GM21717 (cell line): ENCODE measurements around the gene PARPBP.
A peak's percentile ranks its signal among the peaks of the same experiment; 100 is the strongest.
"Not testable (repeated sequence)": the region's sequence is repeated elsewhere in the genome, so short reads cannot be mapped to it uniquely, and the experiment has no call there.

Source experiments
- ATAC-seq: cut with Tn5 transposase; IDR thresholded peaks from one replicate; pipeline ENCODE4 v1.9.1; 2021; ENCODE audit warnings: mild to moderate bottlenecking, moderate library complexity; ENCODE audit not compliant: unreplicated experiment

Gene PARPBP

GRCh38 chr12:102147062-102147587 lies 27.1 kb downstream of the PARPBP start:
- ATAC-seq = not testable (repeated sequence)

DNA sequence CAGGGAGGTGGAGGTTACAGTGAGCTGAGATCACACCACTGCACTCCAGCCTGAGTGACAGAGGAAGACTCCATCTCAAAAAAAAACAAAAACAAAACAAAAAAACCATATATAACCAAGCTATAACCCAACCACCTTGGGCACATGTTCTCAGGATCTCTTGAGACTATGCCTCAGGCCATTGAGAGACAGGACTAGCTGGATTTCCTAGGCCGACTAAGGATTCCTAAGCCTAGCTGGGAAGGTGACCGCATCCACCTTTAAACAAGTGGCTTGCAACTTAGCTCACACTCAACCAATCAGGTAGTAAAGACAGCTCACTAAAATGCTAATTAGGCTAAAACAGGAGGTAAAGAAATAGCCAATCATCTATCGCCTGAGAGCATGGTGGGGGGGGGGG lies 35.2 kb downstream of the PARPBP start:
- not testable (repeated sequence) for ATAC-seq

DNA sequence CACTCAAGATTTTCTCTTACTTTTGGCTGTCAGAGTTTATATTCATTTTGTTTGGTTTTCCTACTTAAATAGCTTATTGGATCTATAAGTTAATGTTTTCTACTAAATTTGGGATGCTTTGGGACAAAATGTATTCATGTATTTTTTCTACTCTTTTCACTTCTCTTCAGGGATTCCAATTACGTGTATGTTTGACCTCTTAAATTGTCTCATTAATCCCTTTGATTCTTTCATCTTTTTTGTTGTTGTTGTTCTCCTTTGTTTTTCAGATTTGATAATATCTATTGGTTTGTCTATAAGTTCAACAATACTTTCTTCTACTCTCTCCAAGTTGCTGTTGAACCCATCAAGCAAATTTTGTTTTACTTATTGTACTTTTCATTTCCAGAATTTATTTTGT lies 43.4 kb downstream of the PARPBP start:
- no peak for ATAC-seq

- ATAC-seq = peak; percentile 72
Observed at GRCh38 chr12:102167821-102168604, 48.0 kb downstream of the PARPBP start.

GRCh38 chr12:102169922-102170621 lies 50.1 kb downstream of the PARPBP start:
- no peak for ATAC-seq

GRCh38 chr12:102171951-102172350 lies 52.0 kb downstream of the PARPBP start:
- ATAC-seq = no peak

- ATAC-seq = no peak
Observed at GRCh38 chr12:102172436-102172835, 52.5 kb downstream of the PARPBP start.

DNA sequence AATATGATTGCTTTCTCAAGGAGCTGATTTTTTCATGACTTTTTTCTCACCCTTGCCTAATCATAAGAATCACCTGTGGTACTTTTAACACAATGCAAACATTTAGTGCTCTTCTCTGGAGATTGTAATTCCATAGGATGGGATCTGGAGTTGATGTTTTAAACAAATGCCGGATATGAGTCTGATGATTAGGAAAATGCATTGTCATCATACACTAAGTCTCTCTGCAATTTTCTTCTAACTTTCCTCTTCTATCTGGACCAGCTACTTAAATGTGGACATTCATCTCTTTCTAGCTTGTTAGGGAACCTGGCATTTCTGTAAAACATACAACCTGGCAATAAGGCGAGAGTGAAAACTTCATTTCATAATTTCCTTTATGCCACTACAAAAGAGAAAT lies 54.1 kb downstream of the PARPBP start:
- ATAC-seq = no peak

DNA sequence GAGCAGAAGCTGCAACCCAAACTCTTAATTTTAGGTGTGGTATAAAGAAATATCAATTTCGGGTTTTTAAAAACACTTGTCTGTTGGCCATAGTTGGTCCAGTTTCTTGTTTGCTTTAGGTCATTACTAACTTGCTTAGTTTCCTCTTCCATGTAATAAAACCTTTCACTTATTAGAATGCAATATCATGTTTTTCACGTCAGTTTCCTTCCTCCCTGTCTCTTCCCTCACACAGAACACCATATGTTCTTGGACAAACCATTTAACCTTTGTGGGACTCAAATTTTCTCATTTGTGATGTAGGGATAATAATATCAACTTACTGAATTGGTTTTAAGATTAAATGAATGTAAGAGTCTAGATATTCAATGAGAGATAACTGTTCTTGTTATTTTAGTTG lies 54.8 kb downstream of the PARPBP start:
- no peak for ATAC-seq

- no peak for ATAC-seq
Observed at GRCh38 chr12:102182635-102183034, 62.7 kb downstream of the PARPBP start.

- ATAC-seq = no peak
Observed at GRCh38 chr12:102195826-102196225, 75.8 kb downstream of the PARPBP start.

DNA sequence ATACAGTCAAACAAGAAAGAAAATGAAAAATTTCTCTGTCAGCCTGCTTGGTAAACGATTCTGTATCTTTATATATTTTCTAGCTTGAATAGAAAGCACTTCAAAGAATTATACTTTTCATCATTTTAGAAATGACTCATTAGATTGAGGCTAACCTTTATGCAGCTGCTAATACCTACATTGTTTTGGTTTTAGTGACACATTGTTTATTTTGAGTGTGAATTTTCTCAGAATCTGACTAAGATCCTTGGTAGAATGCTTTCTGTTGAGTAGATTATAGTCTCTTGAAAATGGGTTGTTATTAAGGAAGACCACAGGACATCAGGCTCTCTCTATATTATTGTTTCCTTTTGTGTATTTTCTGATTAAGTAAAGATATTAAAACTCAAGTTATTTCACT lies 77.8 kb downstream of the PARPBP start, which contains the start of gene PMCH:
Gene PMCH, minus strand, starts transcription at position 45 of the 400 bp plus-strand sequence. CDS start 63 bp downstream, outside the sequence.
- peak; percentile 81 for ATAC-seq

DNA sequence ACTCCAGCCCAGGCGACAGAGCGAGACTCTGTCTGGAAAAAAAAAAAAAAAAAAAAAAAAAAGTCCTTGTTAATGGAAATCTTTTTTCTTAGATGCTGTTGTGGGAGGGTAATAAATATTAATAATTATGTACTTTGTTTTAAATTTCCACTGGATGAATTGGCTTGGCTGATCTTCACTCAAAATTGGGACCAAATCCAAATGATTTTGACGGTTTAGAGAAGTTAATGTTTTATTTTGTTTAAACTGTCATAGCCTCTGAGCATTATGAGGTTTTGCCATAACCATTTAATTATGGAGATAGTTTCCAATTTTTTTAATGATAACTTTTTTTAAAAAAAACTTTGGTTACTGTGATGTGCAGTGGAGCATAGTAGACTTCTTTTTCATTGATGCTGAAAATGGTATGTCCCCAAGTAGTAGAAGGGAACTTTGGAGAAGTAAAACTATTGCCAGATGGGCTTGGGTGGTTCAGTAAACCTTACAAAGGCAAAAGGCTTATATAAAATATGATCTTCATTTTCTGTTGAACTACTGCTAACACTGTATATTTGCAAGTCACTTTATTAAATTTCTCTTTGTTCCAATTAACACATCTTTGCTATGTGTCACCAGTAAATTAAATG lies 81.6 kb downstream of the PARPBP start:
- no peak for ATAC-seq

DNA sequence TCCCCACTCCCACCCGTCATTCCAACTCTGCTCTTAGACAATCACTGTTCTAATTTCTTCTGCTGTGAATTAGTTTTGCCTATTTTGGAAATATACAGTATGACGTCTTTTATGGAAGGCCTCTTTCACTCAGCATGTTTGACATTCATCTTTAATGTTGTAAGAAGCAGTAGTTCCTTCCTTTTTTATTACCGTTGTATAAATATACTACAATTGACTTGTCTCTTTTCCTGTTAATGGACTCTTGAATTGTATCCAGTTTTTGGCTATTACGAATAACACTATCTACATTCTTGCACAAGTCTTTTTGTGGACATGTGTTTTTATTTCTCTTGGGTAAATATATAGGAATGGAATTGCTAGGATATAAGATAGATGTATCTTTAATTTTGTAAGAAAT lies 82.6 kb downstream of the PARPBP start:
- no peak for ATAC-seq

GRCh38 chr12:102204025-102204424 lies 84.0 kb downstream of the PARPBP start:
- ATAC-seq = no peak

- no peak for ATAC-seq
Observed at GRCh38 chr12:102215992-102216691, 96.2 kb downstream of the PARPBP start.

- no peak for ATAC-seq
Observed at GRCh38 chr12:102220736-102221135, 100.8 kb downstream of the PARPBP start.

DNA sequence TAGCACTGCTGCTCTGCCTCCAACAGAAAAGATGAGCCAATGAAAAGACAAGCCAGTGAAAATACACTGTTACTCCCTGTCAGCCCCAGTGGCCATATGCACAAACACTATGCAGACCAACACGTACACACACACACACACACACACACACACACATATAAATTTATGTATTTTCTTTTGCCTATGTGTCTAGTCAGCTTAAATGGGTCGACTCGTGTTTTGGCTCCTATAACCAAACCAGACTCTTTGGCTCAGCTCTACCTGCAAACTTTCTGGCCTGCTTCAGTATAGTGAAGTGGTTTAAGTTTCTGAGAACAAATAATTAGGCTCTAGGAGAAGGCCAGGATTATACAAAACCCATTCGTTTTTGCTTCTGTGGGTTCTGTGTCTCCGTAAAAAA lies 108.0 kb downstream of the PARPBP start:
- ATAC-seq = no peak

- no peak for ATAC-seq
Observed at GRCh38 chr12:102232036-102232435, 112.1 kb downstream of the PARPBP start.

DNA sequence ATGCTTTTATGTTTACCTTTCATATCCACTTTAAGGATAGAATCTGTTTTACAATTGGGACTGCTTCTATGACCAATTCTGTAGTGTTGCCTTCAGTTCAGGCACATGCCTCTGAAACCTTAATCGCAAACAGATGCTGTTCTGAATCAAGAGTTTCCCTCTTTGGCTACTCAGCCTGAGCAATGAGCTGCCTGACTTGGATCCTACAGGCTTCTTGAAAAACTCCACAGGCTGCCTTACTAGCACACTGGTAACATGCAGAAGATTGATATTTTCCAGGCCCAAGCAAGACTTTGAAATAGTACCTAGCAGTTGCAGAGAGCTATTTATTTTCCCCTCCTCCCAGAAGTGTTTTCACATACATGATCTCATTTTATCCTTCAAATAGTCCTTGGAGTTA lies 112.5 kb downstream of the PARPBP start:
- ATAC-seq = no peak

GRCh38 chr12:102234599-102234998 lies 114.6 kb downstream of the PARPBP start:
- no peak for ATAC-seq
